Esophagus muscularis mucosa (tissue), 4 donors: ENCODE measurements around the gene MEIS1. TPM values are rescaled to one million over a fixed set of nuclear protein-coding genes. Genes with fewer than 3 reads are reported as not detected.
A peak's percentile ranks its signal among the peaks of the same experiment; 100 is the strongest.

Experiments
- DNase-seq: peaks from one replicate; pipeline ENCODE4 v3.0.0-alpha.2; 2017; ENCODE audit errors: extremely low spot score
- H3K27ac ChIP-seq, 4 donors: fragments of 200-600 bp; sonication (generic); replicated peaks in 1 of 4; 1 replicate in 3 of 4; 2 replicates in 1 of 4; pipeline ENCODE4 v1.5.1; 2016 to 2019; ENCODE audit warnings: mild to moderate bottlenecking in 1 of 4
- H3K27me3 ChIP-seq, 4 donors: fragments of 200-600 bp; sonication (generic); one replicate each; pipeline versions ENCODE4 v1.5.1 to v1.6.0; 2016 to 2019
- H3K36me3 ChIP-seq, 4 donors: fragments of 200-600 bp; sonication (generic); one replicate each; pipeline ENCODE4 v1.5.1; 2016 to 2019
- H3K4me1 ChIP-seq, 4 donors: fragments of 200-600 bp; sonication (generic); one replicate each; pipeline ENCODE4 v1.5.1; 2016 to 2019
- H3K4me3 ChIP-seq, 4 donors: fragments of 200-600 bp; sonication (generic); 1 replicate in 2 of 4; 2 replicates in 2 of 4; pipeline ENCODE4 v1.5.1; 2016 to 2019; ENCODE audit warnings: mild to moderate bottlenecking in 4 of 4, moderate library complexity in 1 of 4
- H3K9me3 ChIP-seq, 4 donors: fragments of 200-600 bp; sonication (generic); 1 replicate in 3 of 4; 2 replicates in 1 of 4; pipeline ENCODE4 v1.5.1; 2016 to 2019
- CTCF ChIP-seq, 3 experiments: fragments of 200-600 bp in 2 of 3; fragments of 450-650 bp in 1 of 3; sonication (generic) in 2 of 3; IDR thresholded peaks; one replicate each; pipeline ENCODE4 v1.5.1; 2017 to 2019; ENCODE audit warnings: antibody characterized with exemption in 3 of 3, mild to moderate bottlenecking in 2 of 3, moderate library complexity in 1 of 3
- EP300 ChIP-seq: sonication (generic); formaldehyde crosslinking; IDR thresholded peaks from one replicate; pipeline ENCODE4 v1.6.1; 2017; ENCODE audit warnings: antibody characterized with exemption
- POLR2A ChIP-seq: fragments of 450-650 bp; IDR thresholded peaks from one replicate; pipeline ENCODE4 v1.6.1; 2017; ENCODE audit warnings: antibody characterized with exemption, moderate library complexity, mild to moderate bottlenecking, low read depth
- POLR2AphosphoS5 ChIP-seq, 2 donors: sonication (generic); formaldehyde crosslinking; IDR thresholded peaks; one replicate each; pipeline ENCODE4 v1.6.1; 2017; ENCODE audit warnings: antibody characterized with exemption in 2 of 2
- WGBS: methylation state at CpG from one replicate; pipeline ENCODE4 v1.1.5; 2018; 5-methylcytosine and 5-hydroxymethylcytosine counted together
- intact Hi-C: fragments of 100-400 bp; cut with DNase I; formaldehyde crosslinking; loops from one replicate; pipeline ENCODE4 v1.15.1; 2023
- total RNA-seq, 4 donors: library from RNA; depleted of rRNA; stranded (reverse); fragments of >200 nt; gene quantifications; one replicate each; pipeline versions ENCODE4 v1.1.0 to v1.2.1, GENCODE V29; 2016

MEIS1 gene
- total RNA-seq, 4 donors from 2014 or later: 89.8 to 166 (median 132) TPM

- no peak for TF ChIP-seq CTCF (IDR thresholded peaks at IDR 0.05)
- TF ChIP-seq POLR2A: no peak
- H3K9me3 ChIP-seq: no peaks in the 10 kb centered on the region
- peaks cover 20 to 82% (median 69%) of the 10 kb centered on the region in 4 donors for H3K4me1 ChIP-seq
- no peak for DNase-seq
- peaks cover 0 to 28% (median 0%) of the 10 kb centered on the region in 4 donors for H3K36me3 ChIP-seq
- H3K4me3 ChIP-seq: no peak overlapping the region
- intact Hi-C loops: no loop called here
- H3K27me3 ChIP-seq: no peaks in the 10 kb centered on the region
- H3K27ac ChIP-seq: no peak overlapping the region
- 100% methylated on average over 1 of the region's 1 CpG for WGBS
Observed at GRCh38 chr2:66528974-66529724, 94.2 kb downstream of the MEIS1 start.

GRCh38 chr2:66530651-66531050 lies 95.7 kb downstream of the MEIS1 start:
- peaks cover 0 to 28% (median 0%) of the 10 kb centered on the region in 4 donors for H3K36me3 ChIP-seq
- peak overlapping the region in 1 of 4 donors; percentile 59 for H3K27ac ChIP-seq
- no peaks in the 10 kb centered on the region for H3K9me3 ChIP-seq
- no peaks in the 10 kb centered on the region for H3K27me3 ChIP-seq
- DNase-seq: no peak
- TF ChIP-seq EP300: no peak
- no peak for TF ChIP-seq POLR2AphosphoS5 (IDR thresholded peaks at IDR 0.05)
- TF ChIP-seq CTCF (IDR thresholded peaks at IDR 0.05): no peak
- TF ChIP-seq POLR2A: no peak
- intact Hi-C loops: no loop called here
- peaks cover 20 to 83% (median 69%) of the 10 kb centered on the region in 4 donors for H3K4me1 ChIP-seq
- H3K4me3 ChIP-seq: no peak overlapping the region
- 86% methylated on average over 3 of the region's 3 CpGs for WGBS

GRCh38 chr2:66531155-66531554 lies 96.2 kb downstream of the MEIS1 start:
- Histone ChIP-seq H3K4me1 (peaks cover 21 to 83% (median 69%) of the 10 kb centered on the region in 4 donors), H3K4me3 (no peak overlapping the region), H3K36me3 (peaks cover 0 to 28% (median 0%) of the 10 kb centered on the region in 4 donors), H3K9me3 (no peaks in the 10 kb centered on the region), H3K27ac (peak overlapping the region in 2 of 4 donors; percentile 35 to 59), H3K27me3 (no peaks in the 10 kb centered on the region)
- DNase-seq: no peak
- TF ChIP-seq CTCF (IDR thresholded peaks at IDR 0.05) (no peak), POLR2AphosphoS5 (IDR thresholded peaks at IDR 0.05) (no peak), EP300 (no peak), POLR2A (no peak)
- 93% methylated on average over 1 of the region's 1 CpG for WGBS
- intact Hi-C loops: no loop called here

- intact Hi-C loops: no loop called here
- Histone ChIP-seq H3K27ac (peak overlapping the region in 3 of 4 donors; percentile 11 to 59 (median 35)), H3K27me3 (no peaks in the 10 kb centered on the region), H3K36me3 (peaks cover 0 to 28% (median 0%) of the 10 kb centered on the region in 4 donors), H3K9me3 (no peaks in the 10 kb centered on the region), H3K4me1 (peaks cover 24 to 83% (median 70%) of the 10 kb centered on the region in 4 donors), H3K4me3 (no peak overlapping the region)
- DNase-seq: no peak
- no peak for TF ChIP-seq POLR2A
- TF ChIP-seq CTCF (IDR thresholded peaks at IDR 0.05): no peak
- no peak for TF ChIP-seq EP300
- TF ChIP-seq POLR2AphosphoS5 (IDR thresholded peaks at IDR 0.05): no peak
- WGBS: 69% methylated on average over 13 of the region's 13 CpGs
Observed at GRCh38 chr2:66531567-66531966, 96.6 kb downstream of the MEIS1 start.
